ENCODE results near the gene KLC1.
"Not testable (repeated sequence)": the region's sequence is repeated elsewhere in the genome, so short reads cannot be mapped to it uniquely, and the experiment has no call there.

Gene KLC1

GRCh38 chr14:103625356-103626095, 3.5 kb upstream of the KLC1 start:
- no peak overlapping the region for H3K4me3 ChIP-seq (ENCODE audit: low read depth, low read length)

GRCh38 chr14:103626146-103626850, 2.7 kb upstream of the KLC1 start:
- no peak overlapping the region for H3K4me3 ChIP-seq (ENCODE audit: low read depth, low read length)

GRCh38 chr14:103627073-103628025, 1.7 kb upstream of the KLC1 start:
- H3K4me3 ChIP-seq (ENCODE audit: low read depth, low read length) = no peak overlapping the region

GRCh38 chr14:103628221-103628683, 759 bp upstream of the KLC1 start:
- H3K4me3 ChIP-seq (ENCODE audit: low read depth, low read length) = peak overlapping the region; percentile 93

GRCh38 chr14:103629503-103630121, 601 bp downstream of the KLC1 start:
- peak overlapping the region; percentile 93 for H3K4me3 ChIP-seq (ENCODE audit: low read depth, low read length)

GRCh38 chr14:103630364-103631108, 1.5 kb downstream of the KLC1 start:
- peak overlapping the region; percentile 93 for H3K4me3 ChIP-seq (ENCODE audit: low read depth, low read length)

- H3K4me3 ChIP-seq (ENCODE audit: low read depth, low read length) = no peak overlapping the region
Observed at GRCh38 chr14:103633391-103633790, 4.4 kb downstream of the KLC1 start.

GRCh38 chr14:103634156-103634555, 5.1 kb downstream of the KLC1 start:
- no peak overlapping the region for H3K4me3 ChIP-seq (ENCODE audit: low read depth, low read length)

- no peak overlapping the region for H3K4me3 ChIP-seq (ENCODE audit: low read depth, low read length)
Observed at GRCh38 chr14:103638594-103638993, 9.6 kb downstream of the KLC1 start.

GRCh38 chr14:103641161-103641560, 12.2 kb downstream of the KLC1 start:
- H3K4me3 ChIP-seq (ENCODE audit: low read depth, low read length) = no peak overlapping the region

- H3K4me3 ChIP-seq (ENCODE audit: low read depth, low read length) = no peak overlapping the region
Observed at GRCh38 chr14:103646189-103646588, 17.2 kb downstream of the KLC1 start.

- no peak overlapping the region for H3K4me3 ChIP-seq (ENCODE audit: low read depth, low read length)
Observed at GRCh38 chr14:103649001-103649400, 20.0 kb downstream of the KLC1 start.

GRCh38 chr14:103650213-103650612, 21.2 kb downstream of the KLC1 start:
- no peak overlapping the region for H3K4me3 ChIP-seq (ENCODE audit: low read depth, low read length)

GRCh38 chr14:103651585-103651984, 22.6 kb downstream of the KLC1 start:
- H3K4me3 ChIP-seq (ENCODE audit: low read depth, low read length) = no peak overlapping the region

GRCh38 chr14:103652806-103653205, 23.8 kb downstream of the KLC1 start:
- no peak overlapping the region for H3K4me3 ChIP-seq (ENCODE audit: low read depth, low read length)

- H3K4me3 ChIP-seq (ENCODE audit: low read depth, low read length) = not testable (repeated sequence)
Observed at GRCh38 chr14:103653336-103653735, 24.3 kb downstream of the KLC1 start.

GRCh38 chr14:103653805-103654204, 24.8 kb downstream of the KLC1 start:
- no peak overlapping the region for H3K4me3 ChIP-seq (ENCODE audit: low read depth, low read length)

- H3K4me3 ChIP-seq (ENCODE audit: low read depth, low read length) = no peak overlapping the region
Observed at GRCh38 chr14:103654619-103655018, 25.6 kb downstream of the KLC1 start.

GRCh38 chr14:103656031-103656755, 27.2 kb downstream of the KLC1 start:
- no peak overlapping the region for H3K4me3 ChIP-seq (ENCODE audit: low read depth, low read length)

All from iPS-11a (cell line).